Natural killer cell (primary cell): ENCODE data around the gene CHIC2. TPM values are rescaled to one million over a fixed set of nuclear protein-coding genes. Genes with fewer than 3 reads are reported as not detected.

ENCODE experiments used
- ATAC-seq, 3 donors: fragments of 150-1000 bp in 2 of 3; fragments of 200-7000 bp in 1 of 3; cut with Tn5 transposase; 1 replicate in 1 of 3; 2 replicates in 2 of 3; pipeline ENCODE4 v1.10.0; 2021; ENCODE audit warnings: mild to moderate bottlenecking in 2 of 3, moderate library complexity in 2 of 3
- DNase-seq, 2 donors: peaks; one replicate each; pipeline versions ENCODE4 v3.0.0 to v3.0.0-alpha.2; 2013 to 2021; ENCODE audit warnings: mixed read lengths in 1 of 2
- H3K27ac ChIP-seq: one replicate; pipeline ENCODE4 v1.5.1; 2013; ENCODE audit warnings: mild to moderate bottlenecking, low read length
- H3K27me3 ChIP-seq: one replicate; pipeline ENCODE4 v1.6.1; 2013; ENCODE audit warnings: low read length; ENCODE audit not compliant: control insufficient read depth, insufficient read depth
- H3K36me3 ChIP-seq: one replicate; pipeline ENCODE4 v1.6.1; 2013; ENCODE audit warnings: low read length; ENCODE audit not compliant: control insufficient read depth, insufficient read depth
- H3K4me1 ChIP-seq: one replicate; pipeline ENCODE4 v1.6.1; 2013; ENCODE audit warnings: low read length; ENCODE audit not compliant: control insufficient read depth, insufficient read depth
- H3K4me3 ChIP-seq: one replicate; pipeline ENCODE4 v1.5.1; 2013; ENCODE audit warnings: low read length
- H3K9me3 ChIP-seq: one replicate; pipeline ENCODE4 v1.6.1; 2013; ENCODE audit warnings: low read length; ENCODE audit not compliant: control insufficient read depth, insufficient read depth
- H3K27ac Mint-ChIP-seq, 2 donors: one replicate each; pipeline ENCODE4 v1.8.0; 2022; ENCODE audit warnings: mild to moderate bottlenecking in 2 of 2, mixed read lengths in 2 of 2, moderate library complexity in 1 of 2
- H3K27me3 Mint-ChIP-seq, 2 donors: one replicate each; pipeline ENCODE4 v1.8.0; 2022; ENCODE audit warnings: low read depth in 2 of 2, mixed read lengths in 2 of 2
- H3K36me3 Mint-ChIP-seq: one replicate; pipeline ENCODE4 v1.8.0; 2022; ENCODE audit warnings: mixed read lengths
- H3K4me1 Mint-ChIP-seq, 2 donors: one replicate each; pipeline ENCODE4 v1.8.0; 2022; ENCODE audit warnings: mixed read lengths in 2 of 2
- H3K4me3 Mint-ChIP-seq: one replicate; pipeline ENCODE4 v1.8.0; 2022; ENCODE audit warnings: mild to moderate bottlenecking, moderate library complexity, mixed read lengths
- H3K9me3 Mint-ChIP-seq, 2 donors: one replicate each; pipeline ENCODE4 v1.8.0; 2022; ENCODE audit warnings: mixed read lengths in 2 of 2
- WGBS: methylation state at CpG from one replicate; pipeline ENCODE4 v1.1.7; 2013; ENCODE audit warnings: missing lambda C conversion rate; ENCODE audit not compliant: insufficient coverage; 5-methylcytosine and 5-hydroxymethylcytosine counted together
- intact Hi-C: fragments of 100-400 bp; cut with micrococcal nuclease; formaldehyde crosslinking; loops from one replicate; pipeline ENCODE4 v1.14.2; 2022
- total RNA-seq, 4 donors: library from RNA; stranded (reverse); fragments of 120-200 nt in 1 of 4; gene quantifications; one replicate each; pipeline versions ENCODE4 v1.2.3 to v1.2.4, GENCODE V29; 2013 to 2022
- TF ChIP-seq, protein P1 (sequence below): fragments of 200-600 bp; IDR thresholded peaks from one replicate; pipeline ENCODE4 v1.8.0; 2022; ENCODE audit warnings: antibody characterized with exemption

The CHIC2 gene
- total RNA-seq, 3 donors from 2014 or later (not counting 1 experiment from before 2014, with no cell fraction given), result 62.0 to 85.0 (median 79.7) TPM

DNA sequence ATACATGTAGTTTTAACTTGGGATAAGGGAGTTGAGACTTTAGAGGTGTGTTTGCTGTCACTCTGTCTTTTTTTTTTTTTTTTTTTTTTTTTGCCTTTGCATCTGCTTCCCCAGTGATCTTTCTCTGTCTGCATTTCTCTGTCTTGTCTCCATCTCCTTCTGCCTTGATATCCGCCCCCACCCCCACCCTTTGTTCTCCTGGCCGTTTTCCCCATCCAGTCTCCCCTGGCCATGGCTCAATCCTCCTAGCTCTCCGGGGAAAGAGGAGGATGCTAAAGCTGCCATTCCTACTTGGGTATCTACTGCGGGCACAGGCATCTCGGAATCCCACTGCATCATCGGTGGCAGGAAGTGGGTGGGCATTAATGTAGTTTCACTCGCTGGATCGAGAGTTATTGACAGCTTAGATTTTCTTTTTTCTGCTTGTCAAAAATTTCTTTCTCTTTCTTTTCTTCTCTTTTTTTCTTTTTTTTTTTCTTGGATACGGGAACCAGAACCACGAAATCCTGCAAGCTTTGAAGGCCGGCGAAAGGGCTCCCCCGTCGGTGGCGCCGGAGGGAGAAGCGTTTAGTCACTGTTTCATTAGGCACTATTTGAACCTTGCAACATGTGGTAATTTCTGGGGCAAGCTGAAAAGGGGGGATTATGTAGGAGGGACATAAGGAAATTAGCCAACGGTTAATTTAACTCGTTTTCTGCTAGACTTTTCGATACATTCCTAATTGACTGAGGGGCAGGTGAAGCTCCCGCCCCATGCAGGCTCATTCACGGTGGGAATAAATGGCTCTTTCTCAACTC, 43.7 kb upstream of the CHIC2 start:
- ATAC-seq (no peak), DNase-seq (peak in 1 of 2 donors; percentile 36)
- WGBS, result 10% methylated on average over 20 of the region's 22 CpGs
- Histone ChIP-seq H3K27me3 (peaks cover 54% of the 10 kb centered on the region), H3K36me3 (no peaks in the 10 kb centered on the region), H3K4me3 (no peak overlapping the region), H3K4me1 (peaks cover 20% of the 10 kb centered on the region), H3K27ac (no peak overlapping the region), H3K9me3 (no peaks in the 10 kb centered on the region)
- H3K4me1 Mint-ChIP-seq, result peaks cover 7% of the 10 kb centered on the region in 2 donors
- peak overlapping the region; percentile 80 for H3K4me3 Mint-ChIP-seq
- H3K36me3 Mint-ChIP-seq, result no peaks in the 10 kb centered on the region
- no peaks in the 10 kb centered on the region for H3K9me3 Mint-ChIP-seq
- H3K27ac Mint-ChIP-seq, result no peak overlapping the region
- H3K27me3 Mint-ChIP-seq, result peaks cover 71 to 81% of the 10 kb centered on the region in 2 donors
- TF ChIP-seq, protein P1, sequence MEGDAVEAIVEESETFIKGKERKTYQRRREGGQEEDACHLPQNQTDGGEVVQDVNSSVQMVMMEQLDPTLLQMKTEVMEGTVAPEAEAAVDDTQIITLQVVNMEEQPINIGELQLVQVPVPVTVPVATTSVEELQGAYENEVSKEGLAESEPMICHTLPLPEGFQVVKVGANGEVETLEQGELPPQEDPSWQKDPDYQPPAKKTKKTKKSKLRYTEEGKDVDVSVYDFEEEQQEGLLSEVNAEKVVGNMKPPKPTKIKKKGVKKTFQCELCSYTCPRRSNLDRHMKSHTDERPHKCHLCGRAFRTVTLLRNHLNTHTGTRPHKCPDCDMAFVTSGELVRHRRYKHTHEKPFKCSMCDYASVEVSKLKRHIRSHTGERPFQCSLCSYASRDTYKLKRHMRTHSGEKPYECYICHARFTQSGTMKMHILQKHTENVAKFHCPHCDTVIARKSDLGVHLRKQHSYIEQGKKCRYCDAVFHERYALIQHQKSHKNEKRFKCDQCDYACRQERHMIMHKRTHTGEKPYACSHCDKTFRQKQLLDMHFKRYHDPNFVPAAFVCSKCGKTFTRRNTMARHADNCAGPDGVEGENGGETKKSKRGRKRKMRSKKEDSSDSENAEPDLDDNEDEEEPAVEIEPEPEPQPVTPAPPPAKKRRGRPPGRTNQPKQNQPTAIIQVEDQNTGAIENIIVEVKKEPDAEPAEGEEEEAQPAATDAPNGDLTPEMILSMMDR, result no peak
- intact Hi-C loops, result no loop called here

DNA sequence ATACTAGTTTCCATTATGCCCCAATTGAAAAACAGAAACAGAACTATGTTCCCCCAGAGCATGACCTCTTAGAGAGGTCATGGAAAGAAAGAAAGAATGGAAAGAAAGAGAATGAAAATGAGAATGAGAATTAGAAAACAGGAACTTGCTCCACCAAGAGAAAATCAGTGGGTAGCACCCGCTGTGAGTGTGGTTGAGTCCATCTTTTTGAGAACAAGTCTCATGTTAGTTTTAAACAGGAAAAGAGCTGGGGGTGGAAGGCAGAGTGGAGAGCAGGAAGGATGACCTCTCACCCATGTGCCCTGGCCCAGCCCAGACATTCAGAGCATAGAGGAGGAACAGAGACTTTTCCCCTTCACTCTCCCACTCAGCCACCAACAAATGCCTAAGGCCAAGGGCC, 40.5 kb upstream of the CHIC2 start:
- H3K36me3 ChIP-seq, result no peaks in the 10 kb centered on the region
- DNase-seq (no peak), ATAC-seq (no peak)
- WGBS, result 35% methylated on average over 1 of the region's 1 CpG
- Mint-ChIP-seq H3K4me1 (peaks cover 7 to 12% of the 10 kb centered on the region in 2 donors), H3K27me3 (peaks cover 74 to 79% of the 10 kb centered on the region in 2 donors), H3K36me3 (no peaks in the 10 kb centered on the region), H3K27ac (no peak overlapping the region), H3K4me3 (no peak overlapping the region), H3K9me3 (no peaks in the 10 kb centered on the region)
- TF ChIP-seq, protein P1, result no peak
- H3K27me3 ChIP-seq, result peaks cover 64% of the 10 kb centered on the region
- intact Hi-C loops, result no loop called here
- H3K4me1 ChIP-seq, result peaks cover 38% of the 10 kb centered on the region
- no peak overlapping the region for H3K27ac ChIP-seq
- H3K9me3 ChIP-seq, result no peaks in the 10 kb centered on the region
- H3K4me3 ChIP-seq, result no peak overlapping the region

DNA sequence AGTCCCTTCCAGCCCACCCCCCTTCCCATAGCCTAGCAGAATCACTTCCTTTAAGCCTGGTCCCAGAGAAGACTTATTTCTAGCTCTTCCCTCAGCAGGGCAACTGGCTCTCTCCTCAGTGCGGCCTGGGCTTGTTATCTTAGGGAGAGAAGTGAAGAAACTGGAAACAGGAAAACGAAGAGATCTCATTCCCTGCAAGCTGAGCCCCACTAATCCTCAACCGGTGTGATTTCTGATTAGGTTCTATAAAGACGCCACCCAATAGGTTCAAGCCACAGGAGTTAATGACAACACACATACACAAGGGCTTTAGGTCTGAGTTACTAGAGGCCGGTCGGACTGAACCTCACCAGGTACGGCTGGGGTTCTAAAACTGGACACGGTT, 38.8 kb upstream of the CHIC2 start:
- TF ChIP-seq, protein P1, result no peak
- peaks cover 61% of the 10 kb centered on the region for H3K27me3 ChIP-seq
- Mint-ChIP-seq H3K27me3 (peaks cover 74 to 81% of the 10 kb centered on the region in 2 donors), H3K9me3 (no peaks in the 10 kb centered on the region), H3K4me3 (no peak overlapping the region), H3K36me3 (no peaks in the 10 kb centered on the region), H3K27ac (no peak overlapping the region), H3K4me1 (peaks cover 16 to 18% of the 10 kb centered on the region in 2 donors)
- WGBS, result 12% methylated on average over 8 of the region's 8 CpGs
- H3K27ac ChIP-seq, result no peak overlapping the region
- intact Hi-C loops, result no loop called here
- peaks cover 33% of the 10 kb centered on the region for H3K4me1 ChIP-seq
- ATAC-seq (no peak), DNase-seq (no peak)
- no peaks in the 10 kb centered on the region for H3K36me3 ChIP-seq
- H3K9me3 ChIP-seq, result no peaks in the 10 kb centered on the region
- no peak overlapping the region for H3K4me3 ChIP-seq
